DND-41 (cell line): Measurements from ENCODE around the gene TGM1.

ENCODE experiments used
- CTCF ChIP-seq: IDR thresholded peaks from 2 replicates; pipeline ENCODE4 v1.5.1; 2012; ENCODE audit warnings: borderline replicate concordance, low read length, moderate library complexity, mild to moderate bottlenecking; ENCODE audit not compliant: poor library complexity, severe bottlenecking; ENCODE audit errors: extremely low read depth
- EZH2 ChIP-seq: IDR thresholded peaks from 3 replicates; pipeline ENCODE4 v1.6.1; 2012; ENCODE audit warnings: borderline replicate concordance, low read depth, mild to moderate bottlenecking, moderate library complexity, low read length, inconsistent platforms; ENCODE audit not compliant: severe bottlenecking

DNA sequence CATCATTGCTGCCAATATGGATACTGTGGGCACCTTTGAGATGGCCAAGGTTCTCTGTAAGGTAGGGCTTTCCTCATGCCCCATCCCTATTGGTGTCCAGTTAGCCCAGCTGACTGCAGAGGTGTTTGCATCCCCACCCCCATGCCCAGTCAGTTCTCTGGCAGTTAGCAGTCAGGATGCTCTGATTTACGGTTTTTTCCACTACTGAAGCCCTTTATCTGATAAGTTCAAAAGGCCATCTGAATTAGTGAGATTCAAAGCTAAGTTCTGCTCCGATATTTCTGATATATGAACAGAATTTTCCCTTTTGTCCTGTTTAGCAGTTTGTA, 29.5 kb downstream of the TGM1 start:
- no peak for TF ChIP-seq CTCF
- TF ChIP-seq EZH2, result no peak
